ENCODE results near the gene FAM117B.

FAM117B gene

GRCh38 chr2:202690321-202690900 is 55.6 kb downstream of the FAM117B start:
- TF ChIP-seq CTCF (conservative IDR thresholded peaks at IDR 0.05; ENCODE audit: control insufficient read depth, insufficient read depth, low read depth, low read length): no peak
- H3K4me3 ChIP-seq (ENCODE audit: control insufficient read depth, low read depth, low read length): no peak overlapping the region
- peak; percentile 24 for DNase-seq (ENCODE audit: low read depth)

- DNase-seq (ENCODE audit: low read depth): no peak
- no peak overlapping the region for H3K4me3 ChIP-seq (ENCODE audit: control insufficient read depth, low read depth, low read length)
- TF ChIP-seq CTCF (conservative IDR thresholded peaks at IDR 0.05; ENCODE audit: control insufficient read depth, insufficient read depth, low read depth, low read length): no peak
Measured at GRCh38 chr2:202693503-202693902, 58.7 kb downstream of the FAM117B start.

GRCh38 chr2:202695166-202695565 is 60.4 kb downstream of the FAM117B start:
- no peak for TF ChIP-seq CTCF (conservative IDR thresholded peaks at IDR 0.05; ENCODE audit: control insufficient read depth, insufficient read depth, low read depth, low read length)
- H3K4me3 ChIP-seq (ENCODE audit: control insufficient read depth, low read depth, low read length): no peak overlapping the region
- no peak for DNase-seq (ENCODE audit: low read depth)

GRCh38 chr2:202700075-202700901 is 65.5 kb downstream of the FAM117B start:
- H3K4me3 ChIP-seq (ENCODE audit: control insufficient read depth, low read depth, low read length): no peak overlapping the region
- DNase-seq (ENCODE audit: low read depth): no peak
- no peak for TF ChIP-seq CTCF (conservative IDR thresholded peaks at IDR 0.05; ENCODE audit: control insufficient read depth, insufficient read depth, low read depth, low read length)

- no peak overlapping the region for H3K4me3 ChIP-seq (ENCODE audit: control insufficient read depth, low read depth, low read length)
- TF ChIP-seq CTCF (conservative IDR thresholded peaks at IDR 0.05; ENCODE audit: control insufficient read depth, insufficient read depth, low read depth, low read length): no peak
- DNase-seq (ENCODE audit: low read depth): no peak
Measured at GRCh38 chr2:202703091-202703490, 68.3 kb downstream of the FAM117B start.

- H3K4me3 ChIP-seq (ENCODE audit: control insufficient read depth, low read depth, low read length): no peak overlapping the region
- no peak for TF ChIP-seq CTCF (conservative IDR thresholded peaks at IDR 0.05; ENCODE audit: control insufficient read depth, insufficient read depth, low read depth, low read length)
- DNase-seq (ENCODE audit: low read depth): no peak
Measured at GRCh38 chr2:202704248-202704647, 69.5 kb downstream of the FAM117B start.
